IPS-18c (cell line): ENCODE data around the gene MFAP2.

ENCODE experiments used
- H3K4me3 ChIP-seq: 2 replicates; pipeline ENCODE4 v1.7.0; 2013; ENCODE audit warnings: low read depth, mild to moderate bottlenecking, low read length, moderate library complexity; ENCODE audit not compliant: insufficient read depth
- H3K9me3 ChIP-seq: one replicate; pipeline ENCODE4 v1.6.1; 2013; ENCODE audit warnings: mild to moderate bottlenecking, low read length, moderate library complexity; ENCODE audit not compliant: control insufficient read depth, insufficient read depth

MFAP2 gene

GRCh38 chr1:16927256-16927655 is 53.2 kb downstream of the MFAP2 start:
- peak overlapping the region; percentile 3; the same call in 1 of the 2 replicates for H3K4me3 ChIP-seq
- no peaks in the 10 kb centered on the region for H3K9me3 ChIP-seq

GRCh38 chr1:16926491-16927073 is 53.8 kb downstream of the MFAP2 start:
- Histone ChIP-seq H3K4me3 (no peak overlapping the region), H3K9me3 (no peaks in the 10 kb centered on the region)

DNA sequence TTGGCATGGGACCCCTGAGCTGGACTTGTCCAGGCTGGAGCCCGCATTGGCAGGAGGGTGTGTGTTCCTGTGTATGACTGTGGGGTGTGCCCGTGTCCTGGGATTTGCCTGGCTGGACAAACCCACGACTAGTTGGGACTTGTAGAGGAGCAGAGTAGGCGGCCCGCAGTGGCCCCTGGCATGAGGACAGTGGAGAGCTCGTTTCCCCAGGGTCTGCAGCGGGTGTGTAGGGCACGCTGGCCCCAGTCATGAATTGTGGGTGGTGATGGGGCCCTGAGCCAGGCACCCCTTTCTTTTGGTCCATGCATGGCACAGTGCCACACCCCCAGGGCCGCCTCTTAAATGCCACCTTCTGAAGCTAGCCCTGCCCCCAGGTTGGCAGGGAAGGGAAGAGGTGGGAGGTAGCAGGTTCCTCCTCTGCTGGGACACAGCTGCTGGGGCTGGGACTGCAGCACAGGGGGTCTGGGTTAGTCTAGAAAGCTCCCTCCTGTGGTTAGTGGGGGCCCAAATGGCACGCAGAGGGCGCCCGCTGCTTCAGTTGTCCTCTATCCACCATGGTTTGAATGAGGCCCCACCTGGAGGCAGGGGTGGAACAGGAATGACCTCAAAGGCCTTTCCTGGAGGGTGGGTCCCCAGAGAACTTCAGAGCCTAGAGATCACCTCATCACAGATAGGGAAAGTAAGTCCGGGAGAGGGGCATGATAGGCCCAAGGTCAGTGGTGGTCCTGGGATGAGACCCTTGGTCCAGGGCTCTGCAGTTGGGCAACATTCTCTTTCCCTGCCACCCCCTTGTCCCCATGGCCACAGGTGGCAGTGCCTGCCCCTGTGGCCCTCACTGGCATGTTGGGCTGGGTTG is 54.6 kb downstream of the MFAP2 start:
- no peak overlapping the region for H3K4me3 ChIP-seq
- H3K9me3 ChIP-seq: no peaks in the 10 kb centered on the region

GRCh38 chr1:16924919-16925477 is 55.4 kb downstream of the MFAP2 start:
- Histone ChIP-seq H3K4me3 (no peak overlapping the region), H3K9me3 (no peaks in the 10 kb centered on the region)
